ENCODE data around the gene ACY1.

The ACY1 gene

DNA sequence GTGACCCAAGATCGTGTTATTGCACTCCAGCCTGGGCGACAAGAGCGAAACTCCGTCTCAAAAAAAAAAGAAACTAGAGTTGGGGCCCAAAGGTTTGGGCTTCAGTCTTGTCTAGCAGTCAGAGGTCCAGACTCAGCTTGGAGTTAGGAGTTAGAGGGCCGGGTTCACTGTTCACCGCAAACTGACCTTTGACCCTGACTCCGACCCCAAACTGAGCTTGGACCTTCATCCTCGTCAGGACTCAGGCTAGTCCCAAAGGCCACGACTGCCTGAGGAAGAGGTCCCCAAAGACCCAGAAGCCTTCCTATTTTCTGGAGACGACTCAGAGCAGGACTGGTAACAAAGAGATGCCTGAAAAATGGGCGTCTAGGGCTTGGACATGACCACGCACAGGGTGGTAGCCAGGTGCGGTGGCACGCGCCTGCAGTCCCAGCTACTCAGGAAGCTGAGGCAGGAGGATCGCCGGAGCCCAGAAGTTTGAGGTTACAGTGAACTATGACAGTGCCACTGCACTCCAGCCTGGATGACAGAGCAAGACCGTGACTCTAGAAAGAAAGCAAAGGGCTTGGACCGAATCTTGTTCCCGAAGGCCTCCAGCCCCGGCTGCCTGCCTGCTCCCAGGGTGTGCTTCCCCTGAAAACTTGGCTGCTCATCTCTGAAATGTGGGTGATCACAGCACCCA, 35.1 kb downstream of the ACY1 start:
- Histone ChIP-seq H4K20me1 (ENCODE audit: insufficient read depth, low read length) (no peaks in the 10 kb centered on the region), H3K4me3 (ENCODE audit: low read length) (no peak overlapping the region), H3F3A (ENCODE audit: insufficient read depth, low read length) (no peaks in the 10 kb centered on the region), H3K27ac (ENCODE audit: low read length) (no peak overlapping the region), H2AFZ (ENCODE audit: low read length) (no peak overlapping the region), H3K4me2 (ENCODE audit: low read depth, low read length) (no peak overlapping the region), H3K4me1 (ENCODE audit: low read length) (no peaks in the 10 kb centered on the region), H3K79me2 (ENCODE audit: low read length) (no peaks in the 10 kb centered on the region), H3K9me2 (replicated peaks; ENCODE audit: insufficient read depth, low read length) (no peaks in the 10 kb centered on the region), H3K9ac (ENCODE audit: low read length) (no peak overlapping the region), H3K9me3 (replicated peaks; ENCODE audit: insufficient read depth, low read length) (no peaks in the 10 kb centered on the region), H3K27me3 (replicated peaks; ENCODE audit: insufficient read depth, low read length) (no peaks in the 10 kb centered on the region), H3K36me3 (replicated peaks; ENCODE audit: insufficient read depth, low read length) (no peaks in the 10 kb centered on the region)
- TF ChIP-seq, protein P1, sequence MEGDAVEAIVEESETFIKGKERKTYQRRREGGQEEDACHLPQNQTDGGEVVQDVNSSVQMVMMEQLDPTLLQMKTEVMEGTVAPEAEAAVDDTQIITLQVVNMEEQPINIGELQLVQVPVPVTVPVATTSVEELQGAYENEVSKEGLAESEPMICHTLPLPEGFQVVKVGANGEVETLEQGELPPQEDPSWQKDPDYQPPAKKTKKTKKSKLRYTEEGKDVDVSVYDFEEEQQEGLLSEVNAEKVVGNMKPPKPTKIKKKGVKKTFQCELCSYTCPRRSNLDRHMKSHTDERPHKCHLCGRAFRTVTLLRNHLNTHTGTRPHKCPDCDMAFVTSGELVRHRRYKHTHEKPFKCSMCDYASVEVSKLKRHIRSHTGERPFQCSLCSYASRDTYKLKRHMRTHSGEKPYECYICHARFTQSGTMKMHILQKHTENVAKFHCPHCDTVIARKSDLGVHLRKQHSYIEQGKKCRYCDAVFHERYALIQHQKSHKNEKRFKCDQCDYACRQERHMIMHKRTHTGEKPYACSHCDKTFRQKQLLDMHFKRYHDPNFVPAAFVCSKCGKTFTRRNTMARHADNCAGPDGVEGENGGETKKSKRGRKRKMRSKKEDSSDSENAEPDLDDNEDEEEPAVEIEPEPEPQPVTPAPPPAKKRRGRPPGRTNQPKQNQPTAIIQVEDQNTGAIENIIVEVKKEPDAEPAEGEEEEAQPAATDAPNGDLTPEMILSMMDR (IDR thresholded peaks at IDR 0.05; ENCODE audit: low read length): no peak
- TF ChIP-seq EZH2phosphoT487 (IDR thresholded peaks at IDR 0.05; ENCODE audit: low read length): no peak
- TF ChIP-seq EZH2 (optimal IDR thresholded peaks at IDR 0.05; ENCODE audit: low read depth, low read length): no peak
- DNase-seq: no peak

DNA sequence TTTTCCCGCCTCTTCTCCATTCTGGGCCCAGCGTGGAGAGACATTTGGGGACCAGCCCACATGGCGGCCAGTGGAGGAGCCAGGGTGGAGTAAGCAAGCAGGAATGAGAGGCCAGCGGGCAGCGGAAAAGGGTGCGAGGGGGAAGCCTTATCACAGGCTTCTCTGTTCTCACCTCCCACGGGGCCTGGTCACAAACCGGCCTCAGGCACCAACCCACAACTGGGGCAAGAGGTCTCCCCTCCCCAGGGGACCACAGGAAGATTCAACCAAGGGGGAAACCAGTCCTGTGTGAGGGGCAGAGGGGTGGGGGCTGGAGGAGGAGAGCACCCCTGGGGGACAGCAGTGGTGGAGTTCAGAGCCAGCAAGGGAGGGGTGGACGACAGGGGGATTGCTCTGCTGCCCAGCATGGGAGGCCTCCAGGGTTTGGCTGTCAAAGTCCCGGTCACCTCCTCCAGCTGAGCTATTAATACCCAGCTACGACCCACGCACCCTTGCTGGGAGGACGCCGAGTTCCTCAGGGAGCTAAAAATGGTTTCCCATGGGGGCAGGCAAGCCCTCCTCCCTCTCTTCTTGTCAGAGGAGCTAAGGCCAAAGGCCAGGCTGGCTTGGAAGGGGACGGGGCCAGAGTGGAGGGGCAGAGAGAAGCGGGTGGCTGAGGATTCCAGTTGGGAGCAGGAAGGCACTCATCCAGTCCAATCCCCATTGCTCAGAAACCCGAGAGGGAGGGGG, 36.2 kb downstream of the ACY1 start:
- Histone ChIP-seq H3K4me2 (ENCODE audit: low read depth, low read length) (no peak overlapping the region), H3K4me1 (ENCODE audit: low read length) (no peaks in the 10 kb centered on the region), H4K20me1 (ENCODE audit: insufficient read depth, low read length) (no peaks in the 10 kb centered on the region), H3F3A (ENCODE audit: insufficient read depth, low read length) (no peaks in the 10 kb centered on the region), H3K79me2 (ENCODE audit: low read length) (no peaks in the 10 kb centered on the region), H3K4me3 (ENCODE audit: low read length) (no peak overlapping the region), H2AFZ (ENCODE audit: low read length) (no peak overlapping the region), H3K9ac (ENCODE audit: low read length) (no peak overlapping the region), H3K9me3 (replicated peaks; ENCODE audit: insufficient read depth, low read length) (no peaks in the 10 kb centered on the region), H3K27ac (ENCODE audit: low read length) (no peak overlapping the region), H3K9me2 (replicated peaks; ENCODE audit: insufficient read depth, low read length) (no peaks in the 10 kb centered on the region), H3K27me3 (replicated peaks; ENCODE audit: insufficient read depth, low read length) (no peaks in the 10 kb centered on the region), H3K36me3 (replicated peaks; ENCODE audit: insufficient read depth, low read length) (no peaks in the 10 kb centered on the region)
- TF ChIP-seq EZH2 (optimal IDR thresholded peaks at IDR 0.05; ENCODE audit: low read depth, low read length): no peak
- TF ChIP-seq, protein P1 (IDR thresholded peaks at IDR 0.05; ENCODE audit: low read length): no peak
- no peak for TF ChIP-seq EZH2phosphoT487 (IDR thresholded peaks at IDR 0.05; ENCODE audit: low read length)
- no peak for DNase-seq

DNA sequence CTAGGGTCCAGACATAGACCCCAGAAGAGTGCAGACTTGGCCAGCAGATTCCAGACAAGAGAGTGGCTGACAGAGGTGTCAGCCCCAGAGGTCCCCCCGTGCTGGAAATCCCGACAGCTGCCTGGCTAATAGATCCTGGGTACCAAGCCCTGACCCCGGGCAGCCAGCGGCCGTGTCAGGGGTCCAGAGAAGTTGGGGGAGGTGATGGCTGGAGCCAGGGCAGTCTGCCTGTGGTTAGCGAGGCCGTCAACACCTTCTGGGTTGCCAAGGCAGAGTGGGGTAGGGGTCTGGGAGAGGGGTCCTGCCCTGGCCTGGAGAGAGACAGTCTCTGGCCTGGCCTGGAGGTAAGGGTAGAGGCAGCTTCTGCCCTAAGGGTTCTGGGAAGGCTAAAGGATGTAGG, 37.5 kb downstream of the ACY1 start:
- H3K9ac ChIP-seq (ENCODE audit: low read length): no peak overlapping the region
- H3K27ac ChIP-seq (ENCODE audit: low read length): no peak overlapping the region
- no peak for DNase-seq
- H3K27me3 ChIP-seq (replicated peaks; ENCODE audit: insufficient read depth, low read length): no peaks in the 10 kb centered on the region
- no peaks in the 10 kb centered on the region for H3K79me2 ChIP-seq (ENCODE audit: low read length)
- no peaks in the 10 kb centered on the region for H3K9me2 ChIP-seq (replicated peaks; ENCODE audit: insufficient read depth, low read length)
- no peaks in the 10 kb centered on the region for H3K4me1 ChIP-seq (ENCODE audit: low read length)
- no peak overlapping the region for H3K4me3 ChIP-seq (ENCODE audit: low read length)
- TF ChIP-seq, protein P1 (IDR thresholded peaks at IDR 0.05; ENCODE audit: low read length): no peak
- TF ChIP-seq EZH2phosphoT487 (IDR thresholded peaks at IDR 0.05; ENCODE audit: low read length) (no peak), EZH2 (optimal IDR thresholded peaks at IDR 0.05; ENCODE audit: low read depth, low read length) (no peak)
- H2AFZ ChIP-seq (ENCODE audit: low read length): no peak overlapping the region
- no peaks in the 10 kb centered on the region for H4K20me1 ChIP-seq (ENCODE audit: insufficient read depth, low read length)
- no peaks in the 10 kb centered on the region for H3K36me3 ChIP-seq (replicated peaks; ENCODE audit: insufficient read depth, low read length)
- no peak overlapping the region for H3K4me2 ChIP-seq (ENCODE audit: low read depth, low read length)
- H3F3A ChIP-seq (ENCODE audit: insufficient read depth, low read length): no peaks in the 10 kb centered on the region
- H3K9me3 ChIP-seq (replicated peaks; ENCODE audit: insufficient read depth, low read length): no peaks in the 10 kb centered on the region

Measured in MM.1S (cell line).